Measurements from ENCODE around the gene PTGFR.

DNA sequence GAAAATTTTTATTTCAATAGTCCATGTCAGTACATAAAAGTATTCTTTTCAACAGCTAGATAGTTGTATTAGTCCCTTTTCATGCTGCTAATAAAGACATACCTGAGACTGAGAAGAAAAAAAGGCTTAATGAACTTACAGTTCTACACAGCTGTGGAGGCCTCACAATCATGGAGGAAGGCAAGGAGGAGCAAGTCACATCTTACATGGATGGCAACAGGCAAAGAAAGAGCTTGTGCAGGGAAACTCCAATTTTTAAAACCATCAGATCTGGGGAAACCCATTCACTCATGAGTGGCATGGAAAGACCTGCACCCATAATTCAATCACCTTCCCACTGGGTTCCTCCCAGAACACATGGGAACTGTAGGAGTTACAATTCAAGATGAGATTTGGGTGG is 50.7 kb downstream of the PTGFR start:
- TF ChIP-seq, protein P1, sequence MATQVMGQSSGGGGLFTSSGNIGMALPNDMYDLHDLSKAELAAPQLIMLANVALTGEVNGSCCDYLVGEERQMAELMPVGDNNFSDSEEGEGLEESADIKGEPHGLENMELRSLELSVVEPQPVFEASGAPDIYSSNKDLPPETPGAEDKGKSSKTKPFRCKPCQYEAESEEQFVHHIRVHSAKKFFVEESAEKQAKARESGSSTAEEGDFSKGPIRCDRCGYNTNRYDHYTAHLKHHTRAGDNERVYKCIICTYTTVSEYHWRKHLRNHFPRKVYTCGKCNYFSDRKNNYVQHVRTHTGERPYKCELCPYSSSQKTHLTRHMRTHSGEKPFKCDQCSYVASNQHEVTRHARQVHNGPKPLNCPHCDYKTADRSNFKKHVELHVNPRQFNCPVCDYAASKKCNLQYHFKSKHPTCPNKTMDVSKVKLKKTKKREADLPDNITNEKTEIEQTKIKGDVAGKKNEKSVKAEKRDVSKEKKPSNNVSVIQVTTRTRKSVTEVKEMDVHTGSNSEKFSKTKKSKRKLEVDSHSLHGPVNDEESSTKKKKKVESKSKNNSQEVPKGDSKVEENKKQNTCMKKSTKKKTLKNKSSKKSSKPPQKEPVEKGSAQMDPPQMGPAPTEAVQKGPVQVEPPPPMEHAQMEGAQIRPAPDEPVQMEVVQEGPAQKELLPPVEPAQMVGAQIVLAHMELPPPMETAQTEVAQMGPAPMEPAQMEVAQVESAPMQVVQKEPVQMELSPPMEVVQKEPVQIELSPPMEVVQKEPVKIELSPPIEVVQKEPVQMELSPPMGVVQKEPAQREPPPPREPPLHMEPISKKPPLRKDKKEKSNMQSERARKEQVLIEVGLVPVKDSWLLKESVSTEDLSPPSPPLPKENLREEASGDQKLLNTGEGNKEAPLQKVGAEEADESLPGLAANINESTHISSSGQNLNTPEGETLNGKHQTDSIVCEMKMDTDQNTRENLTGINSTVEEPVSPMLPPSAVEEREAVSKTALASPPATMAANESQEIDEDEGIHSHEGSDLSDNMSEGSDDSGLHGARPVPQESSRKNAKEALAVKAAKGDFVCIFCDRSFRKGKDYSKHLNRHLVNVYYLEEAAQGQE (IDR thresholded peaks at IDR 0.05), result no peak
- TF ChIP-seq EGR1 (IDR thresholded peaks at IDR 0.05; ENCODE audit: low read depth in 2 of 2) (no peak), FOXA2 (IDR thresholded peaks at IDR 0.05) (no peak), RAD21 (IDR thresholded peaks at IDR 0.05) (no peak), SP1 (IDR thresholded peaks at IDR 0.05) (no peak), JUND (IDR thresholded peaks at IDR 0.05) (no peak), TAF1 (conservative IDR thresholded peaks at IDR 0.05) (no peak), FOXA1 (IDR thresholded peaks at IDR 0.05) (no peak), YY1 (IDR thresholded peaks at IDR 0.05) (no peak), HNF4G (IDR thresholded peaks at IDR 0.05) (no peak)
- TF ChIP-seq, protein P2, sequence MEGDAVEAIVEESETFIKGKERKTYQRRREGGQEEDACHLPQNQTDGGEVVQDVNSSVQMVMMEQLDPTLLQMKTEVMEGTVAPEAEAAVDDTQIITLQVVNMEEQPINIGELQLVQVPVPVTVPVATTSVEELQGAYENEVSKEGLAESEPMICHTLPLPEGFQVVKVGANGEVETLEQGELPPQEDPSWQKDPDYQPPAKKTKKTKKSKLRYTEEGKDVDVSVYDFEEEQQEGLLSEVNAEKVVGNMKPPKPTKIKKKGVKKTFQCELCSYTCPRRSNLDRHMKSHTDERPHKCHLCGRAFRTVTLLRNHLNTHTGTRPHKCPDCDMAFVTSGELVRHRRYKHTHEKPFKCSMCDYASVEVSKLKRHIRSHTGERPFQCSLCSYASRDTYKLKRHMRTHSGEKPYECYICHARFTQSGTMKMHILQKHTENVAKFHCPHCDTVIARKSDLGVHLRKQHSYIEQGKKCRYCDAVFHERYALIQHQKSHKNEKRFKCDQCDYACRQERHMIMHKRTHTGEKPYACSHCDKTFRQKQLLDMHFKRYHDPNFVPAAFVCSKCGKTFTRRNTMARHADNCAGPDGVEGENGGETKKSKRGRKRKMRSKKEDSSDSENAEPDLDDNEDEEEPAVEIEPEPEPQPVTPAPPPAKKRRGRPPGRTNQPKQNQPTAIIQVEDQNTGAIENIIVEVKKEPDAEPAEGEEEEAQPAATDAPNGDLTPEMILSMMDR (IDR thresholded peaks at IDR 0.05; ENCODE audit: low read depth, low read length, missing input control), result no peak
- TF ChIP-seq, protein P3, sequence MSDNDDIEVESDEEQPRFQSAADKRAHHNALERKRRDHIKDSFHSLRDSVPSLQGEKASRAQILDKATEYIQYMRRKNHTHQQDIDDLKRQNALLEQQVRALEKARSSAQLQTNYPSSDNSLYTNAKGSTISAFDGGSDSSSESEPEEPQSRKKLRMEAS (IDR thresholded peaks at IDR 0.05), result no peak
- TF ChIP-seq, protein P4, sequence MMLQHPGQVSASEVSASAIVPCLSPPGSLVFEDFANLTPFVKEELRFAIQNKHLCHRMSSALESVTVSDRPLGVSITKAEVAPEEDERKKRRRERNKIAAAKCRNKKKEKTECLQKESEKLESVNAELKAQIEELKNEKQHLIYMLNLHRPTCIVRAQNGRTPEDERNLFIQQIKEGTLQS (IDR thresholded peaks at IDR 0.05), result no peak
